Activated T-cell treated with anti-CD3 and anti-CD28 coated beads, Interleukin-2, amount 50 U/mL, for 1 hour (primary cell): ENCODE measurements around the gene TRIM13.
"Not testable (repeated sequence)": the region's sequence is repeated elsewhere in the genome, so short reads cannot be mapped to it uniquely, and the experiment has no call there.

Experiments used
- DNase-seq: peaks from one replicate; pipeline ENCODE4 v3.0.0-alpha.2; 2020

Gene TRIM13, protein sequence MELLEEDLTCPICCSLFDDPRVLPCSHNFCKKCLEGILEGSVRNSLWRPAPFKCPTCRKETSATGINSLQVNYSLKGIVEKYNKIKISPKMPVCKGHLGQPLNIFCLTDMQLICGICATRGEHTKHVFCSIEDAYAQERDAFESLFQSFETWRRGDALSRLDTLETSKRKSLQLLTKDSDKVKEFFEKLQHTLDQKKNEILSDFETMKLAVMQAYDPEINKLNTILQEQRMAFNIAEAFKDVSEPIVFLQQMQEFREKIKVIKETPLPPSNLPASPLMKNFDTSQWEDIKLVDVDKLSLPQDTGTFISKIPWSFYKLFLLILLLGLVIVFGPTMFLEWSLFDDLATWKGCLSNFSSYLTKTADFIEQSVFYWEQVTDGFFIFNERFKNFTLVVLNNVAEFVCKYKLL

DNA sequence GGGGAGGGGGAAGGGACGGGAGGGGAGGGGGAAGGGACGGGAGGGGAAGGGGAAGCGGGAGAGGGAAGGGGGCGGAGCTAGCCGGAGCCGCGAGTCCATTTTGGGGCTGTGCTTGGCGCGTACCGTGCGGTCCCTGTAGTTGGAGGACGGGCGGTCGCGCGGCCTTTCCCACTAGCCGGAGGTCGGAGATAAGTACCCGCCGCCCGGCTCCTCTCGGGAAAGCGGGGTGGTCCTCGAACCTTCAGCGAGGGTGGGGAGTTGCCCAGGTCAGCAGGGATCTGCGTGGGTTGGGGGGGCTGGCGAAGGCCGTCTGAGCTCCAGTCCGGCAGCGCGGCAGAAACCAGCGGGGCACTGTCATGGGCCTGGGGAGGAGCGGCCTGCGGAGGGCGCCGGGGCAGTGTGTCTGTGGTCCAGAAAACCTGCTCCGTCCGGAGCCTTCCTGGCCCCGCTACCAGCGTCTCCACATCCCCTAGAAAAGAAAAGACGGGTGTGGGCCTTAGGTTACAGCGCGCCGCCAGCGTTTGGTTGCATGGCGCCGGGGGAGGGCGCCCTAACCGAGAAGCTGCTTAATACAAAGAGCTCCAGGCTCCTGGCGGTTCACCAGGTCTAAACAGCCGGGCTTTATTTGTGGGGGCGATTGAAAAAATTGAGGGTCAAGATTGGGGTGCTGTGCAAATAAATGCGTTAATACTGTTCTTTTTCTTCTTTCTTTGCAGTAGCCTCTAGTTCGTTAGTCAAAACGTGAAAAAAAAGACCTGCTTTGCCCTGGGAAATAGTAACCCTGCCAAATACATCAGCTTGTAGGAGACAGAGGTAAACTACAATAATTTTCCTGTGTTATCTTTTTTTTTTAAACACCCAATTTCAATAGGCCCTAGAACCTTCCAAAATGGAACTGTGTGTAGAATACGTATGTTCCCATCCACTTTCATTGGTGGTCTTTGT, at the start of gene TRIM13:
TRIM13 (plus strand) TSS at position 92 of the 945 bp plus-strand sequence. CDS start 14,899 bp downstream, outside the sequence.
- peak; percentile 87 for DNase-seq

DNA sequence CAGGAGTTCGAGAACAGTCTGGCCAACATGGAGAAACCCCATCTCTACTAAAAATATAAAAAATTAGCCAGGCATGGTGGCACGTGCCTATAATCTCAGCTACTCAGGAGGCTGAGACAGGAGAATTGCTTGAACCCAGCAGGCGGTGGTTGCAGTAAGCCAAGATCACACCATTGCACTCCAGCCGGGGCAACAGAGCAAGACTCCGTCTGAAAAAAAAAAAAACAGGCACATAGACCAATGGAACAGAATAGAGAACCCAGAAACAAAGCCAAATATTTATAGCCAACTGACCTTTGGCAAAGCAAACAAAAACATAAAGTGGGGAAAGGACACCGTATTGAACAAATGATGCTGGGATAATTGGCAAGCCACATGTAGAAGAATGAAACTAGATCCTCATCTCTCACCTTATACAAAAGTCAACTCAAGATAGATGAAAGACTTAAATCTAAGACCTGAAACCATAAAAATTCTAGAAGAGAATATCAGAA, 48.0 kb upstream of the TRIM13 start:
- DNase-seq: not testable (repeated sequence)

DNA sequence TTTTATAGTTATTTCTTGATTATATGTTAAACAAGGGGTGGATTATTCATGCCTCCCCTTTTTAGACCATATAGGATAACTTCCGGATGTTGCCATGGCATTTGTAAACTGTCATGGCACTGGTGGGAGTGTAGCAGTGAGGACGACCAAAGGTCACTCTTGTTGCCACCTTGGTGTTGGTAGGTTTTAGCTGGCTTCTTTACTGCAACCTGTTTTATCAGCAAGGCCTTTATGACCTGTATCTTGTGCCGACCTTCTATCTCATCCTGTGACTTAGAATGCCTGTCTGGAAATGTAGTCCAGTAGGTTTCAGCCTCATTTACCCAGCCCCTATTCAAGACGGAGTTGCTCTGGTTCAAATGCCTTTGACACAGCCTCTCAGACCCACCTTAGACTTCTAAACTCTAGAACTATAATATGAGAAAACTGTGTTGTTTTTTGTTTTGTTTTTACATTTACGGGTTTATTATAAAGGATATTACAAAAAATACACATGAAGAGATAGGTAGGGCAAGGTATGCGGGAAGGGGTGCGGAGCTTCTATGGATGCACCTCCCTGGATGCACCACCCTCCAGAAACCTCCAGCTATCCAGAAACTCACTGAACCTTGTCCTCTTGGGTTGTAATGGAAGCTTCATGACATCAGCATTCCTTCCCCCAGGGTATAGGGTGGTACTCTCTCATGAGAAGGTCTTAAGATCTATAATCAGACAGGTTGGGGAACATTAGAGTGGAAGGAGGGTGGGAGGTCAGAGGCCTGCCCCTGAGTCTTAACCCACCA, 44.9 kb upstream of the TRIM13 start:
- no peak for DNase-seq

DNA sequence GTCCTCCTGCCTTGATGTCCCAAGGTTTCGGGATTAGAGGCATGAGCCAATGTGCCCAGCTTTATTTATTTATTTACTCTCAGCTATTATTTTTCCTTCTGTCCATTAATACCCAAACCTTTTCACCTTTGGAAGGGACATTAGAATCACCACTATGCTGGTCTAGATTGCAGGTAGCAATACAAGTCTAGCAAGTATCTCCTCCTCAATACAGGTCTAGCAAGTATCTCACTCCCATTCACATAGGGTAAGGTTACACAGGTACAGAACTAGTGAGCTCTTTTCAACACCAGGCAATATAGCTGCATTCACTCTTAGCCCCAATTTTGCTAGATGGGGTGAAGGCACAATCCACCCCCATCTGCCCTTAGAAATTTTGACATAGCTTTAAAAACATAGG, 43.3 kb upstream of the TRIM13 start:
- no peak for DNase-seq

DNA sequence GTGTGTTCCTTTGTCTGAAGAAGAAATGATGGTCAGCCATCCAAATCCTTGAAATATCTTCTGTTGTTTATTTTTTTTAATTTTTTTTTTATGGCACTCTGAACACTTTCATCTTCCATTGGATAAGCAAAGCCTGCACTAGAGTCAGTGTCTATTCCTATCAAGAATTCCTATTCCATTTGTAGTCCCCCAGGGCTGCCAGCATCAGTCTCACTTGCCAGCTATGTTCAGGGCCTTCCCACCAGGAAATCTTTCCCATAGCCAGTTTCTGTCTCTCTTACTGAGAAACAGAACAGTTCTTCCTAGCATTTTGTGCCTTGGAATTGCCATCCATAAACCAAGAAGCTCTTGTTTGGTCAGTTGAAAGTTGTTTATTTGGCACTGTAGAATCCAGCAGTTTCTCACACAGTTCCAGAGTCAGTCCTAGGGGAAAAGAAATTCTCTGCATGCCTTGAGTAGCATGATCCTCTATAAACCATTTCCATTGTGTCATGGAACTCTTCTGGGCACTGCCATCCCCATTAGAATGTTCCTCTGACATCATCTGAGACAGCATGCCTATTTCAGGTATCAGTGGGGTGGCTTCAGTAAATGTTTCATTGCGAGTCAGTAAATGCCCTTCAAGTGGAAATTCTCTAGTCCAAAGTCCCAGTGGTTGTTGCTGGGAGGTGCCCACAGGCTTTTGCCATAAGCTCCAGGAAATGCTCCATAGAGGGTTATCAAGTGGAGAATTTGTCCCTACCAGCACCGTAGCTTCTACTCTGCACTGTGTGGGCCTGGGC, 42.0 kb upstream of the TRIM13 start:
- DNase-seq: no peak

DNA sequence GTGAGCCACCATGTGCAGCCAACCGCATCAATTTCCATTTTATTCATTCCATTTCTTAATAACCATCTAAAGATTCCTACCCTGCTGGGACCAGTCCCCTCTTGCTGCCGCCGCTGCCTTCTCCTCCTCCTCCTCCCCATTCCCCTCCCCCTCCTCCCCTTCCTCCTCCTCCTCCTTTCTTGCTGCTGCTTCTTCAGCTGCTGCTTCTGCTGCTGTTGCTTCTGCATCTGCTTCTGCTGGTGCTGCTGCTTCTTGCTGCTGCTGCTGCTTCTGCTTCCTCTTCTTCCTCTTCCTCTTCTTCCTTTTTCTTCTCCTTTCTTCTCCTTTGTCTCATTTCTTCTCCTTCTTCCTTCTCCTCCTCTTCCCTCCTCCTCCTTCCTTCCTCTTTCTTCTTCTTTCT, 40.7 kb upstream of the TRIM13 start:
- DNase-seq: no peak

DNA sequence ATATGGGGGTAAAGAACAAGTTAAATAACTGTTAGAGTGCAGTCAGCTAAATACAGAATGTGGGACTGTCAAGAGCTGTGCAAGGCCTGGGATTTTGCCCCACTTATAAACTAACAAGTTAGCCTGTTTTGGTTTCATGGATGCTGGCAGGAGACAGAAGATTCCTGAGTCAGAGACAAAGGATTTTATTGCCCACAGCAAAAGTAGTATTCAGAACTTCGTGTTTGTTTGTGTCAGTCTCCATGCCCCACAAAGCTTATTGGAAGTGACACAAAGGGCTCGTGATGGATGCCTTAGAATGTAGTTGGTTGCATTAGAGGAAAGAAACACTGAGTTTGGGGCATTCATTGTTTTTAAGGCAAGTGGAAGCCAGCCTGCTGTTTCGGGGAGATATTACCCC, 38.5 kb upstream of the TRIM13 start:
- no peak for DNase-seq

DNA sequence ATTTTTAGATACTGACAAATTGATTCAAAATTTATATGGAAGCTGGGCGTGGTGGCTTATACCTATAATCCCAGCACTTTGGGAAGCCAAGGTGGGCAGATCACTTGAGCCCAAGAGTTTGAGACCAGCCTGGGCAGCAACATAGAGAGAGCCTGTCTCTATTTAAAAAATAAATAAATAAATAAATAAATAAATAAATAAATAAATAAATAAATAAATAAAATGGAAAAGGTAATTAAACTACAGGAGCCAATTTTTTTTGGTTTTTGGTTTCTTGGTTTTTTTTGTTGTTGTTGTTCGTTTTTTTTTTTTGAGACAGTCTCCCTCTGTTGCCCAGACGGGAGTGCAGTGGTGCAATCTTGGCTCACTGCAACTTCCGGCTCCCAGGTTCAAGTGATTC, 29.4 kb upstream of the TRIM13 start:
- DNase-seq: no peak

DNA sequence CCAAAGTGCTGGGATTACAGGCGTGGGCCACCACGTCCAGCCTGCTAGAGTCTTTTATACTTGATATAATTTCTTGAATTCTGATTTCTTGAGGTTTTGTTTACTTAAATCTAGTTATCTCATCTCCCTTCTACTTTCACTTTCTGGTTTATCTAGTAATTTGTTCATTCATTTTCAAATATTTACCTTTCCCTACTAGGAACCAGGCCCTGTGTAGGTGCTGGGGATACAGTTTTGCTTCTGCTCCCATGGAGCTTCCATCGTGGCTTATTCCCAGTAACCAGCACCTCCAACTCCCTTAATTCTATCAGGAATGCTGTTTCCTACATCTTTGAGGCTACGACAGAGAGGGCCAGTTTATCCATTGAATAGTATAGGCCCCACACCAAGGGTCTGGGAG, 24.1 kb upstream of the TRIM13 start:
- no peak for DNase-seq

DNA sequence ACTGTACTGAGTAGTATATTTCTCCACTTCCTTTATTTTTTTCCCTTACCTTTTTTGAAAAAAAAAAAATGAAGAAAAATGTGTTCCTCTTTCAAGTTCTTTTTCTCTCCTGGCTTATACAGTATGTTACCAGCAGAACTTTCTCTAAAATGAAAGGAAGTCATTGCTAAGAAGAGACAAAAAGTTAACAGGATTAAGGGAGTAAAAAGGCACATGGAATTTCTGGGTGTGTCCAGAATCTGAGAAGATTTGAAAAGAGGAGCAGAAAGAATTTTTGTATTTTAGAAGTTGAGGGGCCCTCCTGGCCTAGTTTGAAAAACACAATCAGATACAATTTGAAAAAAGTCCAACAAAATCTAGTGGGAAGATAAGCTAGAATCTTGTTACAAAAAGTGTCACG, 21.0 kb upstream of the TRIM13 start:
- DNase-seq: no peak

DNA sequence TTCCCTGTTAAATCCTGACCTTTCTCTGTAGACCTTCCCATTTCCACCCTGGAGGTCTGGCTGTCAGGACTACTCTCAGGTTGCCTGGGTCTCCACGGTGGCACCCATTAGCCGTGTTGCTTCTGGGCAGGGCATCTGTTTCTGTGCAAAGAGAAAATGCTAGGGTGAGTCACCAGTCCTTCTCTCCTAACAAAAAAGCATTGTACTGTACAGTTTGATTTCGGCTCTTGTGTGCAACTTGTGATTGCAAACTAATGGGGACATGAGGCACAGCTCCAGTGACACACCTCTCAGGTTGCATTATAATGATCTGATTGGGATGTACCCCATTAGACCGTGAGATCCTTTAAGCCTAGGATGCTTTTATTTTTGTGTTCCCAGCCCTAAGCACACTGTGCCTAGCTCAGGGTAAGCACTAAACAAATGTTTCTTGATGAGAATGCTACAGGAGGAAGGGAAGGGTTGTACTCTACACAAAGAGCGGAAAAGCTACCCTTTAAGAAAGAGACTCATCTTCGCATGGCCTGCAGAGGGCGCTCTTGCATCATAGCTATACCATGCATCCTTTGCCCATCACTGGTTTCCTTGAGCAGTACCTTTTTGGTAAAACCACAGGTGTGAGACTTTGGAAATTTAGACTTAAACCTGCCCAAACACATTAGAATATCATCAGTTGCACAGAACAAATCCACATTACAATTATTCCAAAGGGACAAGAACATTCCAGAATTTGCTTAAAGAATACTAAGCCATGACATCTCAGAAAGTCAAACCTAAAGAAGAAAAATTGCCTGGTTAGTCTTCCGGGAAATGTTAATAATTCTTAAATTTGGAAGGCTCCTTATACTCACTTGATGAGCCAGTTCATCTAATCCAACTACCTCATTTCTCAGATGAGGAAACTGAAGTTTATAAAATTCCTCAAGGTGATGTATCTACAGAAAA, 20.3 kb upstream of the TRIM13 start:
- peak; percentile 76 for DNase-seq

DNA sequence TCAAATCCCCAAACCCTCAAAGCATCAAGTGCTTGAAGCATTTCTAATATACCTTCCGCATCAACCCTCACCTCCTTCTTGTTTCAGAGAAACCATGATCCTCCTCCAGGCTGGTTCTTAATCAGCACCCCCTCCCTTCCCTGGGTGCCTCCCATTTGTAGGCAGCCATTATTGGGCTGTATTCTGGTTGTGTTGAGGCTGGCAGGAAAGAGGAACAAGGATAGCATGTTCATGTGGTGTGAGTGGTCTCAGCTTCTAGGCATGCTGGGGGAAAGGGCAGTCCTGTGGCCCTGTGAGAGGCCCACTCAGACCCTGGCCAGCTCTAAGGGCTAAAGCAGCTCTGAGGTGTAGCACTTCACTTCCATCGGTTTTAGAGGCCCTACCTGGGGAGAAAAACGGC, 18.9 kb upstream of the TRIM13 start:
- DNase-seq: no peak

DNA sequence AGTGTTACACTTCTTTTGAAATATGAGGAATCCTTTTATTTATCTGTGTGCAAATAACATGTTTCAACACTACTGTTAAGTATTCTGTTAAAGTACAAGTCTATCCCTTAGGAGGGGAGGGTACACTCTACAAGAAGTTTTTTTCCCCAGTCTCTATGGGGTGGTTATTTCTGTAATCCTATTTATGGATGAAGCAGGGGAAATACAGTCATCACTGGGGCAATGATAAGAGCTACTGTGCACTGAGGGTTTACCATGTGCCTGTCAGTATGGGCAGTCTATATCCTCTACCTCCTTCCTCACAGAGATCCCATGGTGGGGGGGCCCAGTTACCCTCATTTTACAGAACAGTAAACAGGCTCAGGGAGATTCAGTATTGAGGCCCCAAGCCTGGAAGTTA, 16.6 kb upstream of the TRIM13 start:
- DNase-seq: no peak

DNA sequence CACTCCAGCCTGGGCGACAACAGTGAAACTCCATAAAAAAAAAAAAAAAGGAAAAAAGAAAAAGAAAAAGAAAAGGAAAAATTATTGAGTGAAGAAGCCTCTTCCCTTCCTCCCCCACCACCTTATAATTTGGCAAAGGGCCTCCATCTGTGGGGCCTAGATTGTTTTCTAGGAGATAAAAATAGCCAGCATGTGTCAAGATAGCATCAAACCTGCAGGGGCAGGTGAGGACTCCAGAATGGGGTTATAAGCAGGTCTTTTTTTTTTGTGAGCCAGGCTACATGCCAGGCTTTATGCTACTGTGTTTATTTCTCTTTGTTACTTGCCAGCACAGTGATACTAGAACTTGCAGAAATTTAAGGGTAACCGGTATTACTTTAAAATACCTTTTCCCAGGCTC, 11.7 kb upstream of the TRIM13 start:
- no peak for DNase-seq

DNA sequence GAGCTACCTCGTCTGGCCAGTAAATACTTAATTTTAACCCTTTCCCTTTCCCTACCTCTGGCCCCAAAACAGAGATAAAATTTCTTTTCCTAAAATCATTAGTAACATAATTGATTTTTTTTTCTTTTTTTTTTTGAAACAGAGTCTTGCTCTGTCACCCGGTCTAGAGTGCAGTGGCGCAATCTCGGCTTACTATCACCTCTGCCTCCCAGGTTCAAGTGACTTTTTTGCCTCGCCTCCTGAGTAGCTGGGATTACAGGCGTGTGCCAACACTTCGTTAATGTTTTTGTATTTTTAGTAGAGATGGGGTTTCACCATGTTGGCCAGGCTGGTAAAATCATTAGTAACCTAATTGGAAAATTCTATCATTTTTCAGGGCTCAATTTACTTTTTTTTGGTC, 10.4 kb upstream of the TRIM13 start:
- no peak for DNase-seq

DNA sequence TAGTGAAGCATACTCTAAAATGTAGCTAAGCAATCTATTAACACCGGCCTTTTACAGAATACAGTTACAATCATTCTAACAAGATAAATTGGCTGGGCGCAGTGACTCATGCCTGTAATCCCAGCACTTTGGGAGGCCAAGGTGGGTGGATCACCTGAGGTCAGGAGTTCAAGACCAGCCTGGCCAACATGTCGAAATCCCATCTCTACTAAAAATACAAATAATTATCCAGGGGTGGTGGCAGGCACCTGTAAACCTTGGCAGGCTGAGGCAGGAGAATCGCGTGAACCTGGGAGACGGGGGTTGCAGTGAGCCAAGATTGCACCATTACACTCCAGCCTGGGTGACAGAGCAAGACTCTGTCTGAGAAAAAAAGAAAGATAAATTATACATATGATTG, 6.2 kb upstream of the TRIM13 start:
- not testable (repeated sequence) for DNase-seq

DNA sequence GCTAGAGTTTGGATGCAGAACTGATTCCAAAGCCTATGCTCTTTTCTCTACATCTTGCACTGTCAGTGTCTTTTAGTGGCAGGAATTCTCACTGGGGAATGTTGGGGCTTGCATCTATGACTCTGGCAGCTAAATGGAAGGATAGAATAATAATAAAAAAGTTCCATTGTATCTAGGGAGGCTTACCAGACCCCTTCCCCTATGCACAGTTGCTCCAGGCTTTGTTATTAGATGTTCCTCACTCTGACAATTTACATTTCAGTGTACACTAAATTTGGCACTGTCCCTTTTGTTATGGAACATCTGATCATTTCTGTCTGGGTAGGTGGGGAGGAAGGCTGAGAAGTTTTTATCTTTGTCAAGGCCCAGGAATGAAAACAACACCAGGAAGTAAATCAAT, 3.7 kb upstream of the TRIM13 start:
- DNase-seq: no peak

DNA sequence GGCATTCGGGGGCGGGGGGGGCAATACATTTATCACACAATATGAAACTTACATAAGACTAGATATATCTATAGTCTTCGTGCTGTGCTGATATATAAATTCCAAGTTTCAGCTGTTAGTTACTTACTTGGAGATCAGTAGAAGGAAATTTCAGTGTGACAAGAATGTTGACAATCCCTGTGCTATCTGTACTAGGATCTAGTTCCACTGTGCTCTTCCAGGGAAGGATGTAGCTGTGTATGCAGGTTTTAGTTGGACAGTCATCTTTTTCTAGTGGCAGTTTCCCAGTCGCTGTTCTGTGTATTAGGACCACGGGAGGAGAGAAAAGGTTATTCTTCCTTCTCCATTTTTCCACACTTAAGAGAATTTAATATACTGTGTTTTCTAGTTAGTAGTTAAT, 3.2 kb upstream of the TRIM13 start:
- DNase-seq: no peak

DNA sequence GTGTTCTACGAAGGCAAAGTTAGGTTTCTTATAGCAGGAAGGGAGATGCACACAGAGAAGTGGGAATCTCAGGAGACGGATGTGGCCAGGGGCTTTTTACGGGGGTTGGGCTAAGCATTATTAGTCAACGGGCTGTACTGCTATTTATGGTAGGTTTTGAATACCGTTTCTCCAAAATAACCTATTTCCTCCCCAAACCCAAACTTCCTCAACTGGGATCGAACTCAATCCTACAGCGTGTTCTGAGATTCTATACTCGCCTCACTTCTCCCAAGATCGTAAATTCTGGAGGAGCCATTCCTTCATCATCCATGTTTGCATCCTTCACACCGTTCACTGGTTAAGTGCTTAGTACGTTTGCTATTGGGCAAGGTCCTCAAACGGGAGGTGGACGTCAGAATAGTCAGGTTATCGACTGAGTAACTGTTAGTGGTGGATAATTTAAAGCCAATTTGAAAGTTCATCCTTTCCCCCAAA, 1.2 kb upstream of the TRIM13 start:
- DNase-seq: no peak

DNA sequence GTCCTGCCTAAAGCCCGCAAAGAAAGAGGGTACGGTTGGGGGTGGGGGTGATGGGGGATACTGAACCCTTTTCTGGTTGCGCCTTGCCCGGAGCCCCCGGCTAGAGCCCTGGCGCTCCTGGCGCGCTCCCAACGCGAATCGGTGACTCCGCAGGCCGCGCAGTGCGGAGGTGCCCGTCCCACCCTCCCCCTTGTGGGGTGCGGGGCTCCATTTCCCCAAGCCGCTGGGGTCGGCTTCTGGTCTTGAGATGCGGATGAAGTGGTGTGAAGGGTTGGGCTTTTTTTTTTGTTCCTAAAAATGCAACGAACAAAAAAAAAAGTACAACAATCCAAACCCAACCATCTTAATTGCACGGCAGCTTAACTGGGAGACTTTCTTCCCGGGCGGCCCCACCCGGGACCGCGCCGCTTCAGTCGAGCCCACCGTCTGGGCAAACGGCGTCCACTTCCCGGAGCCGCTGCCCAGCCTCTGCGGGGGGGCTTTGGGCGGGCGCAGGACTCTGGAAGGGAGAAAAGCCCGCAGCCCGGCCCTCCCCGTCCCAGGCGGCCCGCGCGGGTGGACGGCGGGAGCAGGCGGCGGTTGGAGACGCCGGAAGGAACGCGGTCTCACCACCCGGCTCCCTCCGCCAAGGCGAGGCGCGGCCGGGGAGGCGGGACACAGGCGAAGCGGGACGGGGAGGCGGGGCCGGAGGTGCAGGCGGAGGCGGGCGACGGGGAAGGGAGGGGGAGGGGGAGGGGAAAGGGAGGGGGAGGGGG, 504 bp upstream of the TRIM13 start:
- peak; percentile 87 for DNase-seq
